ENCODE data around the gene DNAJC6. TPM values are rescaled to one million over a fixed set of nuclear protein-coding genes. Genes with fewer than 3 reads are reported as not detected.
A peak's percentile ranks its signal among the peaks of the same experiment; 100 is the strongest.

DNAJC6 gene
- total and polyA plus RNA-seq, 7 donors: 0.09 to 2.2 (median 0.46) TPM

GRCh38 chr1:65422241-65423203 lies 113.2 kb downstream of the DNAJC6 start:
- ATAC-seq: no peak
- peak overlapping the region; percentile 91 for H3K4me3 ChIP-seq
- no peak for DNase-seq
- H3K4me1 ChIP-seq: peaks cover 34% of the 10 kb centered on the region
- H3K27ac ChIP-seq: peak overlapping the region; percentile 98
- H3K9me3 ChIP-seq: no peaks in the 10 kb centered on the region
- WGBS, 3 donors: 88 to 91% (median 91%) methylated on average over 12 of the region's 12 CpGs
- intact Hi-C loops (cut with DNase I): loop anchor here (5.0 to 10.0 kb wide), 4 partner anchors 90 to 358 kb away; no protein-coding TSS in a partner anchor
- H3K27me3 ChIP-seq (ENCODE audit: insufficient read depth in 3 of 3, low read length in 2 of 3): no peaks in the 10 kb centered on the region
- peaks cover 0 to 26% of the 10 kb centered on the region in 2 donors for H3K36me3 ChIP-seq (ENCODE audit: insufficient read depth in 1 of 2, low read depth in 1 of 2)
- TF ChIP-seq, protein P1, sequence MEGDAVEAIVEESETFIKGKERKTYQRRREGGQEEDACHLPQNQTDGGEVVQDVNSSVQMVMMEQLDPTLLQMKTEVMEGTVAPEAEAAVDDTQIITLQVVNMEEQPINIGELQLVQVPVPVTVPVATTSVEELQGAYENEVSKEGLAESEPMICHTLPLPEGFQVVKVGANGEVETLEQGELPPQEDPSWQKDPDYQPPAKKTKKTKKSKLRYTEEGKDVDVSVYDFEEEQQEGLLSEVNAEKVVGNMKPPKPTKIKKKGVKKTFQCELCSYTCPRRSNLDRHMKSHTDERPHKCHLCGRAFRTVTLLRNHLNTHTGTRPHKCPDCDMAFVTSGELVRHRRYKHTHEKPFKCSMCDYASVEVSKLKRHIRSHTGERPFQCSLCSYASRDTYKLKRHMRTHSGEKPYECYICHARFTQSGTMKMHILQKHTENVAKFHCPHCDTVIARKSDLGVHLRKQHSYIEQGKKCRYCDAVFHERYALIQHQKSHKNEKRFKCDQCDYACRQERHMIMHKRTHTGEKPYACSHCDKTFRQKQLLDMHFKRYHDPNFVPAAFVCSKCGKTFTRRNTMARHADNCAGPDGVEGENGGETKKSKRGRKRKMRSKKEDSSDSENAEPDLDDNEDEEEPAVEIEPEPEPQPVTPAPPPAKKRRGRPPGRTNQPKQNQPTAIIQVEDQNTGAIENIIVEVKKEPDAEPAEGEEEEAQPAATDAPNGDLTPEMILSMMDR (IDR thresholded peaks at IDR 0.05): no peak

DNA sequence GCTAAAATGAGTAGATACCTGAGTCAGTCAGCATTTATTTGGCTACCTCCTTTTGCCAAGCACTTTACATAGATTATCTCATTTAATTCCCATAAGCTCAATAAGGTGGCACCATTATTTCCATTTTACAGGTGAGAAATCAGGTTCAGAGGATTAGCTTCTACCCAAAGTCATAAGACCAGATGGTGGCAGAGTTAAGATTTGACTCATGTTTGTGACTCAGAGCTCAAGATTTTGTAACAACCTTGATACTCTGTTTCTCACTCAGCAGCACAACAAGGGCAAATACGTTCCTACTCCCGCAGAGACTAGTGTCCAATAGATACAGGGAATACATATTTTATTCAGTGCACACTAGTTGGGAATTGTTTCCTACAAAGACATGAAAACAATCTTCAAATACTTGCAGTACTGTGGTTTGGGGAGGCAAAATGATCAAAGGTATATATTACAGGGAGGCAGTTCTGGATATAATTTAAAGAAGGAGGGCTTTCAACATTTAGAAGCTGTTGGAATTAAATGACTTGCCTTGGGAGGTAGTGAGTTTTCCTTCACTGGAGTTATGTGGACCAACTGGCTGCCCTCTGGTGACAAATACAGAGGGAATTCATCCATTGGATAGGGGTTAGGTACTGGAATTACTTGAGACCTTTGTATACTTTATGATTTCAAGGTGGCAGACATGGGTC lies 114.7 kb downstream of the DNAJC6 start:
- Histone ChIP-seq H3K9me3 (no peaks in the 10 kb centered on the region), H3K4me1 (peaks cover 34% of the 10 kb centered on the region), H3K27ac (peak overlapping the region; percentile 31), H3K36me3 (ENCODE audit: insufficient read depth in 1 of 2, low read depth in 1 of 2) (peaks cover 0 to 41% of the 10 kb centered on the region in 2 donors), H3K4me3 (peak overlapping the region; percentile 14), H3K27me3 (ENCODE audit: insufficient read depth in 3 of 3, low read length in 2 of 3) (no peaks in the 10 kb centered on the region)
- 81 to 94% (median 87%) methylated on average over 2 of the region's 2 CpGs for WGBS, 3 donors
- ATAC-seq (no peak), DNase-seq (no peak)
- intact Hi-C loops (cut with DNase I): loop anchor here (5.0 to 10.0 kb wide), 4 partner anchors 88 to 359 kb away; no protein-coding TSS in a partner anchor
- TF ChIP-seq, protein P1 (IDR thresholded peaks at IDR 0.05): no peak

DNA sequence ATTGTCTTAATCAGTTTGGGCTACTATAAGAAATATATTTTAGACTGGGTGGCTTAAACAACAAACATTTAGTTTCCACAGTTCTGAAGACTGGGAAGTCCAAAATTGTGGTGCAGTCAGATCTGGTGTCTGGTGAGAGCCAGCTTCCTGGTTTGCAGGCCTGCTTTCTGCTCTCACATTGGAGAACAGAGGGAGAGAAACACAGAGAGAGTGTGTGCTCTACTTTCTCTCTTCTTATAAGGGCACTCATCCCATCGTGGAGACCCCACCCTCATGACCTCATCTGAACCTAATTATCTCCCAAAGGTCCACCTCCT lies 115.2 kb downstream of the DNAJC6 start:
- WGBS, 3 donors: 71 to 81% (median 78%) methylated on average over 1 of the region's 1 CpG
- H3K27me3 ChIP-seq (ENCODE audit: insufficient read depth in 3 of 3, low read length in 2 of 3): no peaks in the 10 kb centered on the region
- peaks cover 30% of the 10 kb centered on the region for H3K4me1 ChIP-seq
- ATAC-seq: no peak
- H3K9me3 ChIP-seq: no peaks in the 10 kb centered on the region
- peaks cover 0 to 46% of the 10 kb centered on the region in 2 donors for H3K36me3 ChIP-seq (ENCODE audit: insufficient read depth in 1 of 2, low read depth in 1 of 2)
- no peak for DNase-seq
- TF ChIP-seq, protein P1 (IDR thresholded peaks at IDR 0.05): no peak
- peak overlapping the region; percentile 31 for H3K27ac ChIP-seq
- intact Hi-C loops (cut with DNase I): loop anchor here (5.0 to 10.0 kb wide), 4 partner anchors 88 to 360 kb away; no protein-coding TSS in a partner anchor
- no peak overlapping the region for H3K4me3 ChIP-seq

- Histone ChIP-seq H3K4me3 (no peak overlapping the region), H3K36me3 (ENCODE audit: insufficient read depth in 1 of 2, low read depth in 1 of 2) (peaks cover 0 to 51% of the 10 kb centered on the region in 2 donors), H3K9me3 (no peaks in the 10 kb centered on the region), H3K27me3 (ENCODE audit: insufficient read depth in 3 of 3, low read length in 2 of 3) (no peaks in the 10 kb centered on the region), H3K4me1 (peaks cover 30% of the 10 kb centered on the region), H3K27ac (no peak overlapping the region)
- TF ChIP-seq, protein P1 (IDR thresholded peaks at IDR 0.05): no peak
- intact Hi-C loops (cut with DNase I): loop anchor here (10.0 kb wide), 2 partner anchors 170 to 360 kb away; no protein-coding TSS in a partner anchor
- DNase-seq (no peak), ATAC-seq (no peak)
- WGBS, 3 donors: 91 to 96% (median 94%) methylated on average over 2 of the region's 2 CpGs
These were observed 115.7 kb downstream of the DNAJC6 start for GRCh38 chr1:65425006-65425405.
